Measurements from ENCODE around the gene SORCS2. TPM values are rescaled to one million over a fixed set of nuclear protein-coding genes. Genes with fewer than 3 reads are reported as not detected.

SORCS2 gene
- total RNA-seq, 1 donor from 2014 or later = 10.9 TPM

- TF ChIP-seq CTCF (IDR thresholded peaks at IDR 0.05) = no peak
- Mint-ChIP-seq H3K9me3 (ENCODE audit: low read depth) (no peaks in the 10 kb centered on the region), H3K4me3 (ENCODE audit: unreplicated experiment) (no peak overlapping the region), H3K36me3 (ENCODE audit: low read depth) (peaks cover 1% of the 10 kb centered on the region), H3K27ac (ENCODE audit: unreplicated experiment) (no peak overlapping the region), H3K4me1 (ENCODE audit: low read depth) (peaks cover 5% of the 10 kb centered on the region), H3K27me3 (ENCODE audit: low read depth) (peaks cover 39% of the 10 kb centered on the region)
- no peak for DNase-seq (ENCODE audit: low spot score)
Observed at GRCh38 chr4:7622371-7622770, 430.0 kb downstream of the SORCS2 start.

- TF ChIP-seq CTCF (IDR thresholded peaks at IDR 0.05) = no peak
- peaks cover 29% of the 10 kb centered on the region for H3K27me3 Mint-ChIP-seq (ENCODE audit: low read depth)
- peaks cover 5% of the 10 kb centered on the region for H3K4me1 Mint-ChIP-seq (ENCODE audit: low read depth)
- DNase-seq (ENCODE audit: low spot score) = no peak
- H3K36me3 Mint-ChIP-seq (ENCODE audit: low read depth) = peaks cover 1% of the 10 kb centered on the region
- H3K9me3 Mint-ChIP-seq (ENCODE audit: low read depth) = no peaks in the 10 kb centered on the region
- H3K27ac Mint-ChIP-seq (ENCODE audit: unreplicated experiment) = no peak overlapping the region
- no peak overlapping the region for H3K4me3 Mint-ChIP-seq (ENCODE audit: unreplicated experiment)
Observed at GRCh38 chr4:7623468-7623867, 431.1 kb downstream of the SORCS2 start.

- Mint-ChIP-seq H3K4me3 (ENCODE audit: unreplicated experiment) (no peak overlapping the region), H3K27ac (ENCODE audit: unreplicated experiment) (no peak overlapping the region), H3K9me3 (ENCODE audit: low read depth) (no peaks in the 10 kb centered on the region), H3K27me3 (ENCODE audit: low read depth) (peaks cover 22% of the 10 kb centered on the region), H3K36me3 (ENCODE audit: low read depth) (peaks cover 1% of the 10 kb centered on the region), H3K4me1 (ENCODE audit: low read depth) (peaks cover 5% of the 10 kb centered on the region)
- no peak for DNase-seq (ENCODE audit: low spot score)
- no peak for TF ChIP-seq CTCF (IDR thresholded peaks at IDR 0.05)
Observed at GRCh38 chr4:7624396-7624980, 432.1 kb downstream of the SORCS2 start.

GRCh38 chr4:7625071-7625470 is 432.7 kb downstream of the SORCS2 start:
- no peak overlapping the region for H3K4me3 Mint-ChIP-seq (ENCODE audit: unreplicated experiment)
- H3K27me3 Mint-ChIP-seq (ENCODE audit: low read depth) = peaks cover 20% of the 10 kb centered on the region
- H3K4me1 Mint-ChIP-seq (ENCODE audit: low read depth) = peaks cover 7% of the 10 kb centered on the region
- no peak overlapping the region for H3K27ac Mint-ChIP-seq (ENCODE audit: unreplicated experiment)
- no peak for DNase-seq (ENCODE audit: low spot score)
- peaks cover 1% of the 10 kb centered on the region for H3K36me3 Mint-ChIP-seq (ENCODE audit: low read depth)
- H3K9me3 Mint-ChIP-seq (ENCODE audit: low read depth) = no peaks in the 10 kb centered on the region
- TF ChIP-seq CTCF (IDR thresholded peaks at IDR 0.05) = no peak

- Mint-ChIP-seq H3K4me3 (ENCODE audit: unreplicated experiment) (no peak overlapping the region), H3K27ac (ENCODE audit: unreplicated experiment) (no peak overlapping the region), H3K27me3 (ENCODE audit: low read depth) (peaks cover 16% of the 10 kb centered on the region), H3K9me3 (ENCODE audit: low read depth) (no peaks in the 10 kb centered on the region), H3K36me3 (ENCODE audit: low read depth) (peaks cover 1% of the 10 kb centered on the region), H3K4me1 (ENCODE audit: low read depth) (peaks cover 16% of the 10 kb centered on the region)
- DNase-seq (ENCODE audit: low spot score) = no peak
- no peak for TF ChIP-seq CTCF (IDR thresholded peaks at IDR 0.05)
Observed at GRCh38 chr4:7626531-7626930, 434.2 kb downstream of the SORCS2 start.

Data from chondrocyte (in vitro differentiated cells).